GM23338 (cell line): ENCODE data around the gene EPX. TPM values are rescaled to one million over a fixed set of nuclear protein-coding genes. Genes with fewer than 3 reads are reported as not detected.

Experiments
- ATAC-seq: fragments of 200-7000 bp; cut with Tn5 transposase; 3 replicates; pipeline ENCODE4 v1.9.1; 2020
- DNase-seq: peaks from one replicate; pipeline ENCODE4 v3.0.0-alpha.2; 2015; ENCODE audit warnings: low spot score
- H2AFZ ChIP-seq: fragments of 200-600 bp; sonication (generic); 2 replicates; pipeline ENCODE4 v1.8.0; 2016; ENCODE audit warnings: antibody characterized with exemption, mild to moderate bottlenecking, moderate library complexity
- H3F3A ChIP-seq: fragments of 200-600 bp; sonication (generic); replicated peaks from 2 replicates; pipeline ENCODE4 v1.8.0; 2017; ENCODE audit warnings: antibody characterized with exemption, mixed run types, low read depth
- H3K27ac ChIP-seq: fragments of 200-600 bp; sonication (generic); 2 replicates; pipeline ENCODE4 v1.6.1; 2016; ENCODE audit warnings: low read depth
- H3K27me3 ChIP-seq: fragments of 200-600 bp; sonication (generic); 2 replicates; pipeline ENCODE4 v1.8.0; 2016; ENCODE audit warnings: mild to moderate bottlenecking, mixed run types, moderate library complexity; ENCODE audit not compliant: insufficient read depth
- H3K36me3 ChIP-seq: fragments of 200-600 bp; sonication (generic); 2 replicates; pipeline ENCODE4 v1.8.0; 2016; ENCODE audit warnings: mild to moderate bottlenecking; ENCODE audit not compliant: insufficient read depth
- H3K4me1 ChIP-seq: fragments of 200-600 bp; sonication (generic); 2 replicates; pipeline ENCODE4 v1.8.0; 2016; ENCODE audit warnings: mild to moderate bottlenecking, moderate library complexity; ENCODE audit not compliant: insufficient read depth
- H3K4me2 ChIP-seq: fragments of 200-600 bp; sonication (generic); 2 replicates; pipeline ENCODE4 v1.7.1; 2017; ENCODE audit warnings: mixed run types
- H3K4me3 ChIP-seq: fragments of 200-600 bp; sonication (generic); 2 replicates; pipeline ENCODE4 v1.6.1; 2016; ENCODE audit warnings: mixed run types
- H3K79me2 ChIP-seq: fragments of 200-600 bp; sonication (generic); replicated peaks from 2 replicates; pipeline ENCODE4 v1.8.0; 2017; ENCODE audit warnings: mild to moderate bottlenecking; ENCODE audit not compliant: insufficient read depth
- H3K9me2 ChIP-seq: fragments of 200-600 bp; sonication (generic); 2 replicates; pipeline ENCODE4 v1.8.0; 2017; ENCODE audit not compliant: insufficient read depth
- H4K20me1 ChIP-seq: fragments of 200-600 bp; sonication (generic); replicated peaks from 2 replicates; pipeline ENCODE4 v1.8.0; 2017; ENCODE audit warnings: mild to moderate bottlenecking; ENCODE audit not compliant: insufficient read depth
- H3K27ac Mint-ChIP-seq: 2 replicates; pipeline ENCODE4 v1.8.0; 2020; ENCODE audit warnings: inconsistent platforms, mild to moderate bottlenecking, moderate library complexity, mixed read lengths
- H3K27me3 Mint-ChIP-seq: 3 replicates; pipeline ENCODE4 v1.8.0; 2022; ENCODE audit warnings: low read depth, mild to moderate bottlenecking, moderate library complexity, mixed read lengths, inconsistent platforms; ENCODE audit not compliant: insufficient read depth, poor library complexity
- H3K36me3 Mint-ChIP-seq: 3 replicates; pipeline ENCODE4 v1.8.0; 2021; ENCODE audit warnings: low read depth, mild to moderate bottlenecking, inconsistent platforms, moderate library complexity, mixed read lengths
- H3K4me1 Mint-ChIP-seq: 3 replicates; pipeline ENCODE4 v1.8.0; 2020; ENCODE audit warnings: mild to moderate bottlenecking, inconsistent platforms, mixed read lengths
- H3K4me3 Mint-ChIP-seq: 3 replicates; pipeline ENCODE4 v1.8.0; 2021; ENCODE audit warnings: moderate library complexity, mild to moderate bottlenecking, inconsistent platforms, mixed read lengths
- H3K9me3 Mint-ChIP-seq: 3 replicates; pipeline ENCODE4 v1.8.0; 2020; ENCODE audit warnings: moderate library complexity, mild to moderate bottlenecking, inconsistent platforms, mixed read lengths
- CREB1 ChIP-seq: fragments of 250-450 bp; sonication (Bioruptor Pico); IDR thresholded peaks from 2 replicates; pipeline ENCODE4 v1.5.0; 2020; ENCODE audit warnings: low read depth, mild to moderate bottlenecking, moderate library complexity
- EZH2 ChIP-seq: fragments of 200-600 bp; sonication (generic); IDR thresholded peaks from one replicate; pipeline ENCODE4 v1.8.0; 2017; ENCODE audit warnings: antibody characterized with exemption, mild to moderate bottlenecking, low read depth; ENCODE audit not compliant: unreplicated experiment
- EZH2phosphoT487 ChIP-seq: fragments of 200-600 bp; sonication (generic); IDR thresholded peaks from one replicate; pipeline ENCODE4 v1.8.1; 2018; ENCODE audit warnings: antibody characterized with exemption; ENCODE audit not compliant: unreplicated experiment
- POLR2AphosphoS5 ChIP-seq: IDR thresholded peaks from 2 replicates; pipeline ENCODE4 v1.6.1; 2016; ENCODE audit warnings: antibody characterized with exemption, low read depth
- polyA plus RNA-seq: library from polyadenylated mRNA; unstranded; fragments of >200 nt; fragmentation: Nextera tagmentation; extraction: Ambion mirVana; gene quantifications from 2 replicates; pipeline ENCODE4 v1.2.1, GENCODE V29; 2016
- total RNA-seq: library from RNA; depleted of rRNA; stranded (reverse); fragments of >200 nt; shearing (Covaris generic); gene quantifications from 2 replicates; pipeline ENCODE4 v1.2.3, GENCODE V29; 2014
- TF ChIP-seq, protein P1 (sequence below), 2 experiments: fragments of 200-600 bp in 1 of 2; sonication (generic) in 1 of 2; conservative IDR thresholded peaks; 2 replicates each; pipeline versions ENCODE4 v1.5.1 to v1.6.1; 2016 to 2017; ENCODE audit warnings: antibody characterized with exemption in 2 of 2, low read depth in 2 of 2, mild to moderate bottlenecking in 2 of 2, moderate library complexity in 1 of 2

EPX gene
- total and polyA plus RNA-seq, 2 experiments from 2014 or later, result 0.10 TPM; not detected in 1

DNA sequence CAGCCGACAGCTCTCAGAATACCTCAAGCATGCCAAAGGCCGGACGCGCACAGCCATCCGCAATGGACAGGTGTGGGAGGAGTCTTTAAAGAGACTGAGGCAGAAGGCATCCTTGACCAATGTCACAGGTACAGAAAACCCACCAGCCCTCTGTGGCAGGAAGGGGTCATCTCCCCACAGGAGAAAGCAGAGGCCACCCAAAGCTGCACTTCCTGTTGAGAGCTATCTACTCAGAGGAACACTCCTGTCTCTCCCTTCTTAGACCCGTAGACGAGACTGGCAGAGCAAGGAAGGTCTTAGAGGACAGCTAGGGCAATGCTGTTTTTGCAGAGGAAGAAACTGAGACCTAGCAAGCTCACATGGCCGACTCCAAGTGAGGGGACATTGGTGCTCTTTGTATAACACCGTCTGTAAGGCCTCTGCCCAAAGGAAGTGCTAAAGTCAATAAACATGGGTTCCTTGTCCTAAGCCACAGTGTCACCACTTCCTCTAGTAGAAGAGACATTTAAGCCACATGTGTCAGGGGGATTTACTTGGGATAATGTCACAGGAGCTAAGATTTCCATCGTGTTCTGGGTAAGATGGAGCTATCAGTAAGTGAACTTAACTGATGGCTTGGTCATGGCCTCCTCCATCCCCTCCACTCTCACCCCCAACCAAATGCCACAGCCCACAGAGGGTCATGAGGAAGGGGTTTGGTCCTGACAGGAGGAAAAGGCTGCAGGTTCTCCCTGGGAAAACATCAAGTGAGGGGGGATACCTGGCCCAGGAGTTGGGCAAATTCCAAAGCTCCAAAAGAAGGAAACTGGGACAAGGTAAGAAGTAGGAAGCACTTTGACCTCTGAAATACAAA, 55.2 kb downstream of the EPX start:
- H3K79me2 ChIP-seq, result no peaks in the 10 kb centered on the region
- TF ChIP-seq, protein P1, sequence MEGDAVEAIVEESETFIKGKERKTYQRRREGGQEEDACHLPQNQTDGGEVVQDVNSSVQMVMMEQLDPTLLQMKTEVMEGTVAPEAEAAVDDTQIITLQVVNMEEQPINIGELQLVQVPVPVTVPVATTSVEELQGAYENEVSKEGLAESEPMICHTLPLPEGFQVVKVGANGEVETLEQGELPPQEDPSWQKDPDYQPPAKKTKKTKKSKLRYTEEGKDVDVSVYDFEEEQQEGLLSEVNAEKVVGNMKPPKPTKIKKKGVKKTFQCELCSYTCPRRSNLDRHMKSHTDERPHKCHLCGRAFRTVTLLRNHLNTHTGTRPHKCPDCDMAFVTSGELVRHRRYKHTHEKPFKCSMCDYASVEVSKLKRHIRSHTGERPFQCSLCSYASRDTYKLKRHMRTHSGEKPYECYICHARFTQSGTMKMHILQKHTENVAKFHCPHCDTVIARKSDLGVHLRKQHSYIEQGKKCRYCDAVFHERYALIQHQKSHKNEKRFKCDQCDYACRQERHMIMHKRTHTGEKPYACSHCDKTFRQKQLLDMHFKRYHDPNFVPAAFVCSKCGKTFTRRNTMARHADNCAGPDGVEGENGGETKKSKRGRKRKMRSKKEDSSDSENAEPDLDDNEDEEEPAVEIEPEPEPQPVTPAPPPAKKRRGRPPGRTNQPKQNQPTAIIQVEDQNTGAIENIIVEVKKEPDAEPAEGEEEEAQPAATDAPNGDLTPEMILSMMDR (conservative IDR thresholded peaks at IDR 0.05; ENCODE audit: low read depth in 2 of 2), result no peak
- TF ChIP-seq EZH2phosphoT487, result no peak
- TF ChIP-seq CREB1, result no peak
- H3K27ac ChIP-seq, result no peak overlapping the region
- H3F3A ChIP-seq, result no peaks in the 10 kb centered on the region
- Mint-ChIP-seq H3K4me1 (peaks cover 19% of the 10 kb centered on the region), H3K36me3 (peaks cover 8% of the 10 kb centered on the region), H3K9me3 (peaks cover 12% of the 10 kb centered on the region), H3K4me3 (no peak overlapping the region), H3K27me3 (peaks cover 64% of the 10 kb centered on the region), H3K27ac (no peak overlapping the region)
- ATAC-seq (no peak), DNase-seq (no peak)
- no peak overlapping the region for H3K4me3 ChIP-seq
- no peak overlapping the region for H2AFZ ChIP-seq
- H3K4me1 ChIP-seq, result peaks cover 10% of the 10 kb centered on the region; the same call in 1 of the 2 replicates
- no peaks in the 10 kb centered on the region for H3K36me3 ChIP-seq
- H3K9me2 ChIP-seq, result 0 out of 2 replicates have a peak, but pooled peaks cover 4% of the 10 kb centered on the region
- H4K20me1 ChIP-seq, result no peaks in the 10 kb centered on the region
- H3K27me3 ChIP-seq, result peaks cover 66% of the 10 kb centered on the region
- H3K4me2 ChIP-seq, result no peak overlapping the region; the same call in 1 of the 2 replicates

DNA sequence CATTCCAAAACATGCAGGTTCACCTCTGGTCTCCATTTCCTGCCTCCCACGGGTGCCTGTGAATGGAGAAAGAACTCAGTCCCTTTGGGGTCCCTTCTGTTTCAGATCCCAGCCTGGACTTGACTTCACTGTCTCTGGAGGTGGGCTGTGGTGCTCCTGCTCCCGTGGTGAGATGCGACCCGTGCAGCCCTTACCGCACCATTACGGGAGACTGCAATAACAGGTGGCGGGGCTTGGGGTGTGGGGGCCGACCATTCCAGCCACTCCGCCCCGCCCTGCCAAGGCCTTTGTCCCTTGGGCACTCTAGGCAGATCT, 56.4 kb downstream of the EPX start:
- H3K4me3 Mint-ChIP-seq, result peak overlapping the region; percentile 64; the same call in 2 of the 3 replicates
- H2AFZ ChIP-seq, result peak overlapping the region; percentile 99

More for the DNA sequence above, 56.4 kb downstream of the EPX start:
- no peaks in the 10 kb centered on the region for H3K79me2 ChIP-seq
- TF ChIP-seq, protein P1 (conservative IDR thresholded peaks at IDR 0.05; ENCODE audit: low read depth in 2 of 2), result no peak
- TF ChIP-seq EZH2 (peak; percentile 27), POLR2AphosphoS5 (no peak)
- ATAC-seq (peak; percentile 53), DNase-seq (peak; percentile 32)
- peaks cover 76% of the 10 kb centered on the region for H3K27me3 ChIP-seq
- peak overlapping the region; percentile 89 for H3K4me2 ChIP-seq
- no peak overlapping the region for H3K27ac Mint-ChIP-seq
- H3K4me1 Mint-ChIP-seq, result peaks cover 16% of the 10 kb centered on the region
- peaks cover 8% of the 10 kb centered on the region for H3K36me3 Mint-ChIP-seq
- H3K27ac ChIP-seq, result no peak overlapping the region
- H3F3A ChIP-seq, result no peaks in the 10 kb centered on the region
- H4K20me1 ChIP-seq, result no peaks in the 10 kb centered on the region
- peaks cover 61% of the 10 kb centered on the region for H3K27me3 Mint-ChIP-seq
- H3K36me3 ChIP-seq, result no peaks in the 10 kb centered on the region
- 0 out of 2 replicates have a peak, but pooled peaks cover 4% of the 10 kb centered on the region for H3K9me2 ChIP-seq
- H3K9me3 Mint-ChIP-seq, result peaks cover 12% of the 10 kb centered on the region
- H3K4me3 ChIP-seq, result peak overlapping the region; percentile 61
- peaks cover 10% of the 10 kb centered on the region; the same call in 1 of the 2 replicates for H3K4me1 ChIP-seq
